Uterus (tissue), 2 donors: Measurements from ENCODE around the gene ABI3BP.

Experiments used
- CTCF ChIP-seq, 4 experiments: fragments of 200-600 bp in 2 of 4; fragments of 450-650 bp in 2 of 4; sonication (generic) in 2 of 4; IDR thresholded peaks; one replicate each; pipeline ENCODE4 v1.5.1; 2016 to 2019; ENCODE audit warnings: antibody characterized with exemption in 4 of 4, mild to moderate bottlenecking in 2 of 4, moderate library complexity in 1 of 4
- POLR2A ChIP-seq, 2 donors: fragments of 450-650 bp; IDR thresholded peaks; one replicate each; pipeline ENCODE4 v1.6.1; 2016; ENCODE audit warnings: antibody characterized with exemption in 2 of 2, mild to moderate bottlenecking in 1 of 2, moderate library complexity in 1 of 2

GRCh38 chr3:100703865-100704264, 289.4 kb downstream of the ABI3BP start:
- no peak for TF ChIP-seq CTCF (IDR thresholded peaks at IDR 0.05)
- TF ChIP-seq POLR2A (IDR thresholded peaks at IDR 0.05): no peak
